SKM-1 treated with dmso at 0.1 percent for 144 hours (cell line): ENCODE measurements around the gene FHOD3.

Source experiments
- DNase-seq: peaks from one replicate; lab custom pipeline; 2025; ENCODE audit not compliant: unreplicated experiment; lab: John Stamatoyannopoulos, UW

FHOD3 gene

DNA sequence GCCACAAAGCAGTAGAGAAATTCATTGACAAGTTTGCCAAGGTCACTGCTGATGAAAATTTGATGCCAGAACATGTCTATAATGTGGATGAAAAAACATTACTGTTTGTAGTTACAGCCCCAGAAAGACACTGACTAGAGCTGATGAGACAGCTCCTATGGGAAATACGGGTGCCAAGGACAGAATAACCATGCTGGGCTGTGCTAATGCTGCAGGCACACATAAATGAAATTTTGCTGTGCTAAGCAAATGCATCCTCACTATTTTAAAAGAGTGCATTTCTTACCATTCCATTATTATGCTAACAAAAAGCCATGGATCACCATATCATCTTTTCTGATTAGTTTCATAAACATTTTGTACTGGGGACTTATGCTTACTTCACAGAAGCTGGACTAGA is 208.2 kb downstream of the FHOD3 start:
- DNase-seq: no peak

DNA sequence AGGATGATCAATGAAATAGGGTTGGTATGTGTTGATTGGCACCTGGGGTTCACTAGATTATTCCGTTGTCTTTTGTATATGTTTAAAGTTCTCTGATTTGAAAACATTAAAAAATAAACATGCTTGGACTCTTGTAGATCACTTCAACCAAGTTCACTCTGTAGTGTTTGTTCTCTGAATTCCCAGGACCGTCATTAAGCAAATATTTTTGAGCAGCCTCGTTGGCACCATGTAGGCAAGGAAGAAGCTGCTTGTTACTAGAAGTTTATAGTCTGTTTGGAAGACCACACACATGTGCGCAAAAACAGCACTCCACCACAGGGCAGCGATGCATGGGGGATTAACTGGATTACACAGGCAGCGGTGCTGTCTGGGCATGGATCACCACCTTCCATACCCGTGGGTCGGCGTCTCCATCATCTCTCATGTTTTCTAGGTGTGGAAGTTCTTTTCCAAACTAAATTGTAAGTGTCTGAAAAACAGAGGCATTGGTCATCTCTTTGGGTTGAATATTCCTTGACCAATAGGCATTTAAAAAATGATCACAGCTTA is 212.2 kb downstream of the FHOD3 start:
- DNase-seq: no peak

DNA sequence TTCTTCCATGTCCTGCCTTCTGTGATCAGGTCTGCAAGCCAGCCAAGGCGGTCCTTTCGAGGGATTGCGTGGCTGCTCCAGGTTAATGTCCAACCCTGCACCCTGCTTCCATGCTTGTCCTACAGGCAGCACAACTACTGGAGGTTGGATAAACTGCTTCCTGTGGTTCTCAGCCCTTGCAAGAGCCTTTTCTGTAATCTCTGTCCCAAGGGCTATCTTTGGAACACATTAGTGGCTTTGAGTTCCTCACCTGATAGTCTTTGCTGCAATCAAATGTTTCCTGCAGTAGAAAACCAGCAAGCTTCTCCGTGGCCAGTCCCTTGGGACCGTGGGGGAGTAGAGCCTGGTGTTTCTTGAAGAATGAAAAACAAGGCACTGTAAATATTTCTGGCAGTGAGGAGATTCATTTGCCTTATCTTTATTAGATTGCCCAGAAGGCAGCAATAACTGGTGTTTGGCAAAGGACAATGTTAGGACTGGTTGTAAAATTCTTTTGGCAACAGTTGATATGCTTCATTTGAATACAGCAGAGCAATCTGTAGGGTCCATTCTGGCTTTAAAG is 214.4 kb downstream of the FHOD3 start:
- no peak for DNase-seq

DNA sequence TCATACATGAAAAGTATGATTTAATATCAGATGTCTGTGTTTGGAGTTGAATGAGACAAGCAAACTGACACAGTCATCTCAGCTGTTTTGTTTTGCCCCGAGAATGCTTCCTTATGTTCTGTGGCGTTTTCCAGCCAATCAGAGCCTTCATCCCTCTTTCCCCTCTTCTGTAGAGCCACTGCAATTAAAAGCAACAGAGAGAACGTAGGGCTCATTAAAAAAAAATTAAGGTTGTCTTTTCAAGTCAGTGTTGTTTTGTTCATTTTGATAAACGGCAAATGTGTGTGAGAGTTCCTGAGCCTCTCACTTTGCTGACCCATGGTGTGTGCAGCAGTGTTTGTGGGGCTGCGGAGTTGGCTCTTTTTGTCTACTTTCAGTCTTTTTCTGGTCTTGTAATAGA is 216.0 kb downstream of the FHOD3 start:
- DNase-seq: no peak

DNA sequence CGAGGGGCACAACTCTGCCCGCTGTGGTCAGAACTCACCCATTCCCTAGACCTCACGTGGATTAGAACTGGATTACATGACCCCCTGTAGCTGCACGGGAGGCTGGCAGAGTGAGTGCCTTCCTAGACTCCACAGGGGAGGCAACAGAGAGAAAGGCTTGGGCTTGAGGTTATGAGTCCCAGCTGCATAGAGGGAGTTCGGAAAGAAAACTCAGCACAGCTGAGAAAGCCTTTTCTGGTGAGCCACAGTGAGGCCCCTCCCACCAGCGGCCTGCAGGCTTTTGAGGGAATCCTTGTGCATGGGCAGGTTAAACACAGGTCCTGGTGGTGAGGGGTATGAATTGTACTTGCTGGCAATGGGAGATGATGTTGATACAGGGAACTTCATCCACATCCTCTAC is 217.3 kb downstream of the FHOD3 start:
- no peak for DNase-seq

DNA sequence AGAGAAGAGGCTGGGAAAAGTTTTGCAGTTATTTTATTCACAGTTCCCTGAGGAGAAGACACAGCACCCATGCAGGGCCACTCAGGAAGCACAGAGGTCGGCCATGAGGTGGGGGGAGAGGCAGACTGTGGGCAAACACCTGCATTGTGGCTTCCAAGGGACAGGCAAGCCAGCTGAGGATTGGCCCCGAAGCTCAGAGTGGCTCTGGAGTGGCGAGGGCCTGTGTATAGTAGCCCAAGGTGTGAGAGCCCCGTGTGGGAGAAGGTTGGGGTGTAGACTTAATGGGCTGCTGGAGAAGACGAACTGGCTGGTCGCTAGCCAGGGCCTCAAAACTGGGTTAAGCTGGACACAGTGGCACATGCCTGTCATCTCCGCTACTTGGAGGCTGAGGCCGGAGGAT is 218.7 kb downstream of the FHOD3 start:
- no peak for DNase-seq

DNA sequence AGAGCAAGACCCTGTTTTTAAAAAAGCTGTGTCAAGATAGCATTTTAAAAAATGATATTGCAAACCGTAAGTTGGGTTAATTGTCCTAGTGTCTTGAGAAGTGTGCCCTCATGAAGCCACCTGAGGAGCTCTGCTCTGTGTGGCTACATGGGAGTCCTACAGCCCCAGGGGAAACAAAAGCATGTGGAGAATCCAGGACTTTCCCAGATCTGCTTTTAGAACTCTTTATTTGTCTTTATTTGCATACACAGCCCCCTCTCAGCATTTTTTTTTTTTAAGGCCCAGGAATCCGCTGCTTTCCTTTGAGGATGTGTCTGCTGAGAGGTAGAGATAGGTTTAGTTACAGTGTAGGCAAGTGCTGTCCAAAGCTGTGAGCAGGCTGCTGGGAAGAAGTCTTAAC is 219.2 kb downstream of the FHOD3 start:
- DNase-seq: no peak

DNA sequence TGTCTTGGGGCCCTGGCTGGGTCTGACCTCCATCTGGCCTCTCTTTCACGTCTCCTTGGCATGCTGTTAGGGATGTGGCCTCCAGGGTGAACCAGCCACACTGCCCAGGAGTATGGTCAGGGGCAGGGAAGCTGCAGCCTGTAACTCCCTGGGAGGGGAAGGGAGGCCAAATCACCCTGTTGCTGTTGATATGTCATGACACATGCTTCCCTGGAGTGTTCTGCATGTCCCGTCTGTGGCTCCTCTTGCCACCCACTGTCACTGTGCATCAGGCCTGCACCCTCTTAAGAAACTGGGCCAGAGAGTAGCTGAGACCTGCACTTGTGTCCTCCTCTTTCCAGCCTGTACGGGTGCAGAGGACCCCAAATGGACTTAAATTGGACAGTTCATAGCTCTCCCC is 221.3 kb downstream of the FHOD3 start:
- DNase-seq: no peak

DNA sequence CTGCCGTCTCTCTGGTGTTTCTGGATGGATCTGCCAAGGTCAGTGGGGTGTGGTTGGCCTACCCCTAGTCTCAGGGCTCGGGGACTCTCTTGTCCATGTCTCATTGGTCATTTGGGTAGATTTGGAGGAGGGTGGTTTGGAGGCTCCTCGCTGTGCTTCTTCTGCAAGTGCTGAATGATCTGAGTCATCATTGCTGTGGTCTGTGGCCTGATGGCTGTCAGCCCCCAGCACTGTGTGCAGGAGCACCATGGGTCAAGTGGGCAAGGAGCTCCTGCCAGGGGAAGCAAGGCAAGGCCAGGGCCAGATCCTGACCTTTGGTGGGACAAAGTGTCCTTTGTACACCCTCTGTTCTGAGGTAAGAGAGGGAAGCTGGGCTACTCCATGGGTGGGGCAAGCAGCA is 221.8 kb downstream of the FHOD3 start:
- no peak for DNase-seq

DNA sequence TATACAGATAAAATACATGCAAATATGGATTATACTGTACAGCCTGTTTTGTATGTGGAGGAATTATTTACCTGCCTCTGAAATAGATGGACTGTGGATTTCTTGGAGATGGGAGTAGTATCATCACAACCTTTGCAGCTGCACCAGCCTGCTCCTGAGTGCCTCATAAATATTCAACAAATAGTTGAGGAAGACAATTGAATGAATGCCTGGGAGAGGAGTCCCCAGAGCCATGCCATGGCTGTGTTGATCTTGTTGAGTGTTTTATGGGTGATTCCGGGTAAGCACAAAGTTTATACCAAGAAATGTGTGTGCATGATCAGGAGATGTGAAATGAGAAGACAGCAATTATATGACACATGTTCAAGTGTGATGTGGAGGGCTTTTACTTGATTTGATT is 225.0 kb downstream of the FHOD3 start:
- DNase-seq: no peak

DNA sequence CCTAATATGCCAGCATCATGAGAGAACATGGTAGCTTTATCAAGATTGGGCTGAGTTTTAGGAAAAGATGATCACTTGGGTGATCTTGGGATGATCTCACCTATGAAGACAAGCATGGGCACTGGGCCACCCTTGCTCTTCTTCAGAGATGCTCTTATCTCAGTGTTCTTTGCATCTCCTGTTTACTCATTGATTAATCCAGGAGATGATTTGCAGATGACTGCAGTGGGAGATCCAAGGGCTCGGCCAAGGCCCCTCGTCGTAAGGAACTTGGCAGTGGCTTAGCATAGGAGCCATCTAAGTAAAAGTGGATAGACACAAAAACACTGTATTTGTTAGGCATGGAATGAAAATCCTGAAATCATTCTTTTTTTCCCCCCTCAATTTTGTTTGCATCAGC is 228.4 kb downstream of the FHOD3 start:
- no peak for DNase-seq

DNA sequence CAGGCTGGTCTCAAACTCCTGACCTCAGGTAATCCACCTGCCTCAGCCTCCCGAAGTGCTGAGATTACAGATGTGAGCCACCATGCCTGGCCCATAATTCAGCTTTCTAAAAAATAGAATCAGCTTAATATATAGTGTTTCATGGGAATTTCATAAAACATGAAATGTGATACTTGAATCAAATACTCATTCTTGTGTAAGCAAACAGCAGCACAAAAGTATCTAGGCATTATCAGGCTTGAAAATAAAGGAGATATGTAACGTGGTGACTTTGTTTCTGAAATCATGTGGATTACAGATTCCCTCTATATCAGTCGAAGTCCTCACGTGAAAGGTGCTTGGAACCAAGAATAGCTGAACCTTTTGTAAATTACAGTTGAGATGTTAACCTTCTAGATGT is 229.1 kb downstream of the FHOD3 start:
- no peak for DNase-seq

DNA sequence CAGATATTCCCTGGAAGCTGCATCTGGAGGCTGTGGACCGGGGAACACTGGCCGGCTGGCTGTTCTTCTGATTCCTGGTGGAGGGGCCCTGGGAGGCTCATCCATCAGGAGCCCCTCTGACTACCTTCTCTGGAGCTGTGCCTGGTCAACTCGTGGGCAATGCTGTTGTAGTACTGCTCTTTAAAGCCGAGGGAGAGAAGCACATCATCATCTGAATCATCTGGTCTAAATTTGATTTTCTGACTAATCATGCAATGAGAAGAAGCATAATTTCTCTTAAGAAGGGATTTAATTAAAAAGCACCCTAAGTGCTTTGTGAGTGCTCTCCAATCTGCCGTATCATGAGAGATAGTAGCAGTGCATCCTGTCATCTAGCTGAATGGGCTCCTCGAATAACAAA is 229.5 kb downstream of the FHOD3 start:
- no peak for DNase-seq

DNA sequence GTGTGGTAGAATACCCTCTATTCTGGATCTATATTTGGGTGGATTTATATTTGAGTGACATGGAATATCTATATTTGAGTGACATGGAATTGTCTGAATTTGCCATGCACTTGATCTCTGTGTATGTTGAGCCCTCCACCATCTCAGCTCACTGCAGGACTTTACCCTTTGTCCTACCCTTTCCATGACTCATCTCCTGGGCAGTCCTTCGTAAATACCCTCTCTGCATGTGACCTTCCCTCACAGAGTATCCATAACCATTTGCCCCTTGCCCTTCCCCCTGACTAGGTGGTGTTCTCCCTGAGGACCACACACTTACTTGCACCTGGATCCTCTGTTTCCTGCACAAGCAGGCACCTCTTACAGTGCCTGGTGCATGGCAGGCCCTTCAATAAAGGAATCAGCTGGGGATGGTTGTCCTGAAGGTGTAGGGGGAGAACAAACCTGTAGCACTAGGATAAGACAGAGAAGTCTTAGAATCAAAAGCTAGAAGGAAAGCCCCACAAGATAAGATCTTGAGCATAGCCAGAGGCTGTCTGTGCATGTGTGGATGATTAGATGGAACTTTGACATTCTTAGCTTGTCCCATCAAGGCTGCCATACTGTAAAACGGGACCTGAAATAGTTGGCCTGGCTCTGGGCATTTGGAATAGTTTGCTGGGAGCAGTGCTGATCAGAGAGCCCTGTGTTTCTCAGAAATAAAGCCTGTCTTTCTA is 230.4 kb downstream of the FHOD3 start:
- DNase-seq: no peak

DNA sequence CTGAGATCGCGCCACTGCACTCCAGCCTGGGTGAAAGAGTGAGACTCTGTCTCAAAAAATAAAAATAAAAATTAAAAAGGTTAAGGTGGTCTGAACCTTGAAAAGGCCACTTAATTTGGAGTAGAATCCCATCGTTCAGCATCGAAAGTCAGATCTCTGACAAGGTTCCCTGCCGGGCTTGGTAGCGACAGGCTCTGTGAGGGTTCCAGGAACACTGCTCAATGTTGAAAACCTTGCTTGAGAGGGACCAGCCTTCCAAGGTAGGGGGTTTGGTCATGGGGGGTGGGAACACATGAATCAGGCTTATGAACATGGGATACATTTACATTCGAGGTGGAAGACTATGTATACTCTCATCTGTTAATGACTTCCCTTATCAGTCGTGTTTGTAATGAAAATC is 232.2 kb downstream of the FHOD3 start:
- no peak for DNase-seq

DNA sequence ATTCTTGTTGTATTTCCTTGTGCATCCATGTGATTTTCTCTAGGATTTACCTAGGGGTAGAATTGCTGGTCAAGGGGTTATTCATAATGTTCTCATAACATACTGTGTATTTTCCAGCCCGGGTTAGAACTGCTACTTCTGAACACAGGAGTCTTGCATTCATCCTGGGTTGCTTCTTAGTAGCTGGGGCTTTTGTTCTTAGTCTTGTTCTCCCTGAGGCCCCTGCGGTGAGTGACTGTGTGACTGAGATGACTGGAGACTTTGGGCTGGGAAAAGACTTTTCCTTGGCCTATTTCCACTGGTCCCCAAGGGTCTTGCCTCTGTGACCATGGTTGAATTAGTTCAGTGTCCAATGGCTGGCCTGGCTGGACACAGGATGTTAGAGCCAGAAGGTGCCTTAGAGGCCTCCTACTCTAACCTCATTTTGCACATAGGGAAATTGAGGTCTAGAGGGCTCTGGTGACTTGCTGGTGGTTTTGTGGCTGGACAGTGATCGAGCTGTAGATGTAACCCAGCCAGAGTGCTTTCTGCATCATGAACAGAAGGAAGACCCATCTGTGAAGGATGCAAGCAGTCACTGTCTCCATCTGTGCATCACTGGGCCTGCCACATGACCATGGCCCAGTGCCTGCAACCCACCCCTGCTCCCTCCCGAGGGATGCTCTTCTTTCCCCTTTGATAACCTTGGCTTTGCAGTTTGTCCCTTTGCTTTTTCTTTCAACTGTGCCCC is 233.3 kb downstream of the FHOD3 start:
- no peak for DNase-seq

DNA sequence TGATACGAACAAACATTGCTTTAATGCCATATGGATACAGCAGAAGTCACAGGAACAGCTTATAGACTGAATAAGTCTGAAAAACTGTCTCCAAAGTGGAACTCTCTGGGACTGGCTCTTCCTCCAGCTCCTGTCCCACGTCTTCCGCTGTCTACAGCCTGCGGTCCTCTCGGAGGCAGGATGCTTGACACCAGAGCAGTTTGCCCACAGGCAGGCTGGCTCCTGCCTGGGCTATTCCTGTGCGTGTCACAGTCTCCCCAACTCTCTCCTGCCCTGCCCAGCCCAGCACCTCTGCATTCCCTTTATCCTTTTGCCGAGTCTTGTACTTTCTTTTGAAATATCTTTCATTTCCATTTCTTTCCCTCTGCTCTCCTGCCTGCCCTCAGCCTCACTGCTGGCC is 234.1 kb downstream of the FHOD3 start:
- no peak for DNase-seq

DNA sequence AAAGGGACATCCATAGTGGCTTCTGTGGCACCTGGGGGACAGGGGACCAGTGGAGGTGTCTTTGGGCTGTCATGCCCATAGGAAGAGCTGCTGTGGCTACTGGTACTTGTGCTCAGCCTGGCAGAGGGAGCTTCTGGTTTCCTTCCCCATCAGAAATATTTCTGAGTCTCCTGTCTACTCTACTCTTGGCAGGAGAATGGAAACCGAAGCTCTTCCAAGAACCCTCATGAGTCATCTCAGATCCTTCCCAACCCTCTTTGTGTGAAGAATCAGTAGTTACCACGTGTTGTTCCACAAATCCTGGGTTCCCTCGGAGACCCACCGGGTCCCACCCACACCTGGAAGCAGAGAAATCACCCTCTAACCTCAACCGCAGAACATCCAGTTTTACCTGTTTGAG is 234.9 kb downstream of the FHOD3 start:
- no peak for DNase-seq

DNA sequence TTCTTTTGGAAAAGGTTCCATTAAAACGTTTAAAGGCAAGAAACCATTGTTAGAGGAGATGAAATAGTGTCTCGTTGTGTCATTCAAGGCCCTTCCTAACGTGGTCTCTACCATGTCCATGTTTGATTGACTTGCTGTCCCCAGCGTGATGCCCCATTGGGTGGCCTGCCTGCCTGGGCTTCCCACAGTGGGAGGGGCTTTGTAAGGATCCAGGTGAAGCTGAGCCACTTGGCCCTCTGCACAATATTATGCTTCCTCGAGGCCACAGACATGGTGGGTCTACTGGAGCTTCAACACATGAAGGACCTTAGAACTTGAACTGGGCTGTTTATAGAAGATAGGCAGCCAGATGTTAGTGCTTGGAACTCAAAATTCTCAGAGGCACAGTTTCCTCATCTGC is 235.3 kb downstream of the FHOD3 start:
- no peak for DNase-seq

DNA sequence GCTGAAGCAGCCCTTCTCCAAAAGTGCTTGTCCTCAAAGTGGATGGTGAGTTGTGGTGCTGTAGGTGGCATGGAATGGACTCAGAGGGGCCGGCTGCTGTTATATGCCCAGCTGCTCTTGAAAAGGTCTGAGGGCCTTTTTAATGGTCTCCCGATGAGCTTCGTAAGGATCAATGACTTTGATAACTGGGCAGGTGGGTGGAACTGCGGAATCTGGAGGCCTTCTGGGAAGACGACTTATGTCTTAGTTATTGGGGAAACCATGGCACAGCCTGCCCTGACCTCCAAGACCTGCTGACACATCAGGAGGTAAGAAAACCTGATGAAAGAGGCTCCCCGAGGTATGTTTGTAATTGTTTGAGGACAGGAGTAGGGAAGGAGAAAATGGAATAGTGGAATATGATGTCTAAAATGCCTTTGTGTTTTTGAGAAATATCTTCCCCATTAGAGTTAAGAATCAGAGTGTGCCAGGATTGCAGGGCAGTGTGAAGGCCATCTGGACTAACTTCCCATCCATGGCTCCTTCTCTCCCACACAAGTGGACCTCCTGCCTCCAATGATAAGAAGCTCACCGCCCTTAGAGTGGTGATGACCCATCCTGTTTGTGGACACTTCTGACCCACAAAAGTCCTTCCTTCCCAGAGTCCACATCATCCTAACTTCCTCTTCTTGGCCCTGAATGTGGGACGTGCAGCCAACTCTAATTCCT is 236.1 kb downstream of the FHOD3 start:
- DNase-seq: no peak

DNA sequence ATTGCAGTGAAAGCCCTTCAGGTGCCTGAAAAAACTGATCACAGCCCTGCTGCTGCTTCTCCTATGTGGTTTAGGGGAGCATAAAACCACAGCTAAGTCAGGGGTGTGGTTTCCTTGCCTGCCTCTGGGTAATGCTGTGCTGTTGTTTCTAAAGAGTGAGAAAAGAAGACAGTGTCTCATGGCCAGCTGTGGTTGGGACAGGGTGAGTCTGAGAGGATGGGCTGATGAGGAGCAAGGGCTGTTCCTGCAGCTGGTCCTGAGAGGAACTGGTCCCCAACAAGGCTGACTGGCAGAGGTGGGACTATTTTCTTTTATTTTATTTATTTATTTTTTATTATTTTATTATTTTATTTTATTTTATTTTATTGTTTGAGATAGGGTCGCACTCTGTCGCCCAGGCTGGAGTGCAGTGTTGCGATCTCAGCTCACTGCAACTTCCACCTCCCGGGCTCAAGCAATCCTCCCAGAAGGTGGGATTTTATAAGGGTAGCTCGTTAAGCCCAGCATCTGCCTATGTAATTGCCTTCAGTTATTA is 236.7 kb downstream of the FHOD3 start:
- DNase-seq: no peak
